Thyroid gland (tissue), 4 donors: ENCODE results near the gene TEX38.

Experiments used
- CTCF ChIP-seq, 6 experiments: fragments of 200-600 bp in 3 of 6; fragments of 450-650 bp in 3 of 6; sonication (generic) in 3 of 6; IDR thresholded peaks; one replicate each; pipeline ENCODE4 v1.5.1; 2016 to 2019; ENCODE audit warnings: antibody characterized with exemption in 6 of 6, mild to moderate bottlenecking in 2 of 6, inconsistent platforms in 1 of 6, moderate library complexity in 1 of 6
- POLR2A ChIP-seq, 2 donors: fragments of 450-650 bp; IDR thresholded peaks; one replicate each; pipeline ENCODE4 v1.6.1; 2017; ENCODE audit warnings: antibody characterized with exemption in 2 of 2, mild to moderate bottlenecking in 2 of 2, moderate library complexity in 1 of 2

GRCh38 chr1:46687921-46688509 lies 16.4 kb downstream of the TEX38 start:
- no peak for TF ChIP-seq CTCF (IDR thresholded peaks at IDR 0.05)
- no peak for TF ChIP-seq POLR2A (IDR thresholded peaks at IDR 0.05)
